Occipital lobe (tissue), 2 donors: ENCODE data around the gene ENKD1. TPM values are rescaled to one million over a fixed set of nuclear protein-coding genes. Genes with fewer than 3 reads are reported as not detected.

Experiments
- DNase-seq: peaks from one replicate; lab custom pipeline; 2025; lab: John Stamatoyannopoulos, UW
- total RNA-seq: library from RNA; depleted of rRNA; stranded (reverse); fragments of >200 nt; gene quantifications from one replicate; pipeline ENCODE4 v1.2.3, GENCODE V29; 2014

ENKD1 gene
- total RNA-seq, 1 donor from 2014 or later = 6.2 TPM

- DNase-seq = no peak
Measured at GRCh38 chr16:67663877-67664222, 2.7 kb downstream of the ENKD1 start.

- DNase-seq = no peak
Measured at GRCh38 chr16:67663151-67663876, 3.2 kb downstream of the ENKD1 start.

- no peak for DNase-seq
Measured at GRCh38 chr16:67662653-67663010, 3.9 kb downstream of the ENKD1 start.

- no peak for DNase-seq
Measured at GRCh38 chr16:67661886-67662652, 4.5 kb downstream of the ENKD1 start.

GRCh38 chr16:67661101-67661761 is 5.3 kb downstream of the ENKD1 start:
- no peak for DNase-seq

GRCh38 chr16:67660564-67661028 is 6.0 kb downstream of the ENKD1 start, which contains the start of gene PARD6A:
PARD6A (plus strand) TSS chr16:67660960; CDS start chr16:67661039, 79 bp downstream.
- peak; percentile 97 for DNase-seq

- peak; percentile 88 for DNase-seq
Measured at GRCh38 chr16:67659675-67660563, 6.6 kb downstream of the ENKD1 start, which contains the start of gene ACD. ACD (minus strand) TSS chr16:67660260; CDS start chr16:67660220, 40 bp downstream.

- no peak for DNase-seq
Measured at GRCh38 chr16:67658849-67659674, 7.5 kb downstream of the ENKD1 start.

- DNase-seq = no peak
Measured at GRCh38 chr16:67657751-67658518, 8.6 kb downstream of the ENKD1 start.

- no peak for DNase-seq
Measured at GRCh38 chr16:67657017-67657608, 9.4 kb downstream of the ENKD1 start.

GRCh38 chr16:67656344-67657016 is 10.1 kb downstream of the ENKD1 start:
- no peak for DNase-seq

- no peak for DNase-seq
Measured at GRCh38 chr16:67655363-67655762, 11.2 kb downstream of the ENKD1 start.

GRCh38 chr16:67654403-67654911 is 12.1 kb downstream of the ENKD1 start:
- DNase-seq = no peak

- no peak for DNase-seq
Measured at GRCh38 chr16:67653789-67654402, 12.7 kb downstream of the ENKD1 start.

- DNase-seq = no peak
Measured at GRCh38 chr16:67653128-67653788, 13.3 kb downstream of the ENKD1 start.

GRCh38 chr16:67652578-67653127 is 13.9 kb downstream of the ENKD1 start:
- DNase-seq = no peak

- no peak for DNase-seq
Measured at GRCh38 chr16:67651847-67652246, 14.7 kb downstream of the ENKD1 start.
